NOMO-1 (cell line): ENCODE data around the gene NCAM1.

Experiments
- DNase-seq, 2 experiments: peaks; one replicate each; lab custom pipeline; 2025; ENCODE audit not compliant: unreplicated experiment in 2 of 2; lab: John Stamatoyannopoulos, UW

The NCAM1 gene

GRCh38 chr11:113245216-113245615 lies 284.0 kb downstream of the NCAM1 start:
- peak; percentile 51 to 70 for DNase-seq

- no peak for DNase-seq
Measured at GRCh38 chr11:113247221-113247620, 286.0 kb downstream of the NCAM1 start.

DNA sequence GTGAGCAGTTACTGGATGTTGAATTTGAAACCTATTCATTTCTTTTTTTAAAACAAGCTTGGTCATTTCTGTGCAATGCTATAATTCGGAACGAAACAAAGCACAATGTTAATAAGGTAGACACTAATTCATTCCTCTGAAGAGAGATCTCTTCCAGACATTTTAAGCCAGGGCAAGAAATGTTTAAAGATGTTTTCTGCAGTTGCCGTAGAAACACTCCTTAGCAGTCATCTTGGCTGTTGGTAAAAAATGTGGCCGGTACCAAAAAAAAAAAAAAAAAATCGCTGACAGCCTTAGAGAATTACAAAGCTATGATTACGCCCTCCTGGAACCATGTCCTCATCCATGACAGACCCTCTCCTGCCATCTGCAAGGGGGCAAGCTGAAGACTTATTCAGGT lies 286.7 kb downstream of the NCAM1 start:
- DNase-seq: no peak

DNA sequence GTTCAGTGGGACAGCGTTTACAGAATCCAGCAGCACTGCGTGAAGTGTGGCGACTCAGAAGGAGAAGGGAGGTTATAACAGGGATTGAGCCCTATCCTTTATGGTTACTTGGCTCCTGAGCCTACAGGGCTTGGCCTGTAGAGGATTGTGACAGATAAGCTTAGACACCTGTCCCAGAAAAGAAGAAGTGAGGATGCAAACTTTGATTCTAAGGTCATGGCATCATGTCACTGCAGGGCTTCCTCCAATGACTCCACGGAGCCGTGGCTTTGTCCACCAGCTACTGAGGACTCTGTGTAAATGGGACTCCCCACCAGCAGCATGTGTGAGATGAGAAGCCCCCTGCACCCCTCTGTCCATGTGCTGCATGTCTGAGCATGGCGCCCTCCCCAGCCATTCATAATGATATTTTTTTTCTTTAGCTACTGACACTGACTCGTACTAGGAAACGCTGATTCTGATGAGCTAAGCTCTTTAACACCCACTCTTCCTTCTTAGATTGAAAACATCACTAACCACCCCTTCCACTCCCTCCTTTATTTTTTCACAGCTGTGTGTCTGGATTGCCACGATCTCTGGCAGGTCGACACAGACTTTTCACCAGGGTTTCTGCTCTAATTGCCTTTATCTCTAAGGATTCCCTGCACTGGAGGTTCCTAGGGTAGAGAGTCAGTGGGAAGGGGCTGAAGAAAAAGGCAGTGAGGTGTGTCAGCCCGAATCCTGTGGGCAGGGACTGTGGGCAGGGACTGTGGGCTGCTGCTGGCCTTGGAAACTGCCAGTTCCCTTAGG lies 287.7 kb downstream of the NCAM1 start:
- peak in 1 of 2 experiments; percentile 15 for DNase-seq

GRCh38 chr11:113249491-113249763 lies 288.2 kb downstream of the NCAM1 start:
- peak; percentile 82 to 90 for DNase-seq

DNA sequence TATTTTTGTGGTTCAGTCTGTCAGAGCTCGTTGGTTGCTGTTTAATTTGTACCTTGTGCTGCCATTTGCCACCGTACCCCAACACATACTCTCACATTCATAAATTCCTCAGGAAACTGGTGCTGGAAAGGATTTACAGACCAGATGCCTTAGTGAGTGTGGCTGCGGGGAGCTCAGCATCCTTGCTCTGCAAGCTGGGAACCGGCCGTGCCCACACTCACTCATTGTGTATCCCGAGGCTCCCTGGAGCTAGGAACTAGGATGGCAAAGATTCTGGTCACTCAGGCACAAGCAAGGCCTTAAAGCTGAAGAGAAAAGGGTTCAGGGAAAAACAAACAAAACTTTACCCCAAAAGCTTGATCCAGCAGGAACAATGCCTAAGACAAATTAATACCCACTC lies 288.6 kb downstream of the NCAM1 start:
- DNase-seq: no peak

DNA sequence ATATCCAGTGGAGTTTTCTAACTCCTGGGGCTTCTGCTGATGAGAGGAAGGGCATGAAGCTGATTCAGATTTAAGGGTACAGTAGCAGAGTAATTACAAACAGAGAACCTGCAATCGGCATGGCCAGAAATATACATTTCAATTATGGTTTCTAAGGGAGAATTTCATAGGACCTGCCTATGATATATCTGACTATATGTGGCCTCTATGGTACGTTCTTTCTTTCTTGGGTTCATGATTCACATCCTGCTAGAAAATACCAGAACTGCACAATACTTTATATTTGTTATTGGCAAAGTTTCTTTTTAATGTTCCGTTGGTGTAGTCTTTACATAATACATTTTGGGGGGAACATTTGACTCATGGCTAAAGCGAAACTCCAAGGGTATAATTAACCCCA lies 290.1 kb downstream of the NCAM1 start:
- no peak for DNase-seq

DNA sequence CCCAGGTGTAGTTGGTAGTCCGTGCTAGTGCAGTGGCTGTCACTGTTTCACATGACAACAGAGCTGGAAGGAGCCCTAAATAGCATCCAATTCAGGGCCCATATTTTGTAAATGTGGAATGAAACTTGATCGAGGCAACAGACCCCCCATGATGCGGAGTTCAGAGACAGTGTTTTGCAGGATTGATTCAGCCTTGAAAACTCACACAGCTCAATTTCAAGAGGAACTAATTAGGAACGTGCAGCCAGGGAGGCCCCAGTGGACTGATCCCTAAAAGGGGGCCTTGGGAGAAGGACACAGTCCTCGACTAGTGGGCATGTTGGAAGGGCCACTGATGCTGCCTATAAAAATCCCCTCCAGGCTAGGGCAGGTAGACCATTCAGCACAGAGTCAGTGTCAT lies 292.2 kb downstream of the NCAM1 start:
- DNase-seq: no peak

DNA sequence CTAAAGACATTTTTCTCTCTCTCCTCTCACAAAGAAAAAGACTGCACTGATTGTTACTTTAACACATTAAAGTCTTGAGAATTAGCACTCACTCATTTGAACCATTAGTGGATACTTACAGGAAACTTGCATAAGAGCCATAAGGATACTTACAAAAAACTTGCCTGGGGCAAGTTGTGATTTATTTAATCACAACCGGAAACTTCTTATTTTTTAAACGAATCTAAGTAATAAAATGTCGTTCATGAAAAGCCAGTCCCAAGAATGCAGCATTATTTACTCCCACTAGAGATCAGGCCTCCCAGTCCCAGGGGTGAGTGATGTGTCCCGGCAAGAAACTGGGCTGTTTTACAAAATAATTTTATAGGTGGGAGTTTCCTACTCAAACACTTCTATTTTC lies 293.9 kb downstream of the NCAM1 start:
- no peak for DNase-seq

DNA sequence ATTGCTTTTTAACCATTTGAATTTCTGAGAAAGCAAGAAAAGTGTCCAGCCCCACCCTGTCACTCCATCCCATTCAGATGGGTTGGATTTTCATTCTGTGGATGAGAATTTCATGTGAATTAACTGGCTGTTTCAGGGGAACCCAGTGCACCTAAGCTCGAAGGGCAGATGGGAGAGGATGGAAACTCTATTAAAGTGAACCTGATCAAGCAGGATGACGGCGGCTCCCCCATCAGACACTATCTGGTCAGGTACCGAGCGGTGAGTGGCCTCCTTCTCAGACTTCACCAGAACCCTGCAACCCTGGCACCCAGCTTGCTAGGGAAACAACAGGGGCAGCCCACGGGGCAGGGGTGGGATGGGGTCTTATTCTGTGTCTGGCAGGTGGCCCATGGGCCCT lies 294.5 kb downstream of the NCAM1 start:
- no peak for DNase-seq

DNA sequence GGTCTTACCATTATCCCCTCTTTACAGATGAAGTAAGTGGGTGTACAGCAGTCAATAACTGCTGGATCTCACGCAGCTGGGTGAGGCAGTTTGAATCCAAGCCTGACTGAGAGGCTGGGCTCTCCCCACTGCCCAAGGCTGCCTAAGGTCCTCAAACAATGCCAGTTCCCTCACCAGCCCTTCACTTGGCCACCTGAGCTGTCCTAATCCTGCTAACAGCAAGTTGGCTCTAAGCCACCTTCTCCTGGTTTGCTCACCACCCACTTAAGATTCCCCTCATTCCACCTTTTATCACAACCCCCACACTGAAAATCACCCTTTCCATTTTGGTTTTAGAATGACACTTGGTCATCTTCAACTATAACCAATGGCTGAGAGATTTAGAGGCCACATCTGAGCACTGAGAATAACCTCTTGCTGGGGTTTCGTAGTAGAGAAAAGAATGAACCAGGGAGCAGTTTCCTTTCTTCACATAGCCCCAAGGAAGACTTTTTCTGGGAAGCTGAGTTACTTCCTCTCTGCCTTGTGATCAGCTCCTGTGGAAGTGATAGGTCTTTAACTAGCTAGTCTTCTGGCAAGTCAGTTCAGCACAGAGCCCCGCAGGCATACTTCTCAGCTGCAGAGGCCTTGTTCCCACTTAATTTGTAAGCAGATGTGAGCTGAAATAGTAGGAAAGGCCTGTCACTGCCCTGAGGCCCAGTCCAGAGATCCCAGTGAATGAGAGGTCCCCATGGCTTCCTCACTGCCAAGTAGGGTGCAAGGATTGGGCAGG lies 295.4 kb downstream of the NCAM1 start:
- DNase-seq: no peak

GRCh38 chr11:113260096-113260425 lies 298.8 kb downstream of the NCAM1 start:
- DNase-seq: no peak

DNA sequence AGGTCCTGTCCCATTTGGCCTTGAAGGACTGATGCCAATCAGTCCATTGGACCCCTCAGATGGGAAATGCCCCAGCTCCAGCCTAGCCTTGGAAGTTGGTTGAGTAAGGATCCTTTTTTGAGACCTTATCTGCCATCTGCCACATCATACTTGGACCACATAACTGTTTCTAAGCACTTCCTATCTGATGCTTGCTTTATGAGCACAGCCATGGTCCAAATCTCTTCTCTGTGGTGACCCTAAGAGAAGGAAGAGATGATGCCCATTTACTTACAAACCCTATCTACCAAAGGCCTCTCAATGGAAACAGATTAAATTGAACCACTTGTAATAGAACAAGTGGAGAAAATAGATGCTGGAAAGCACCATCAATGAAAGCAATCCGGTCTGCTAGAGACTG lies 299.3 kb downstream of the NCAM1 start:
- no peak for DNase-seq

DNA sequence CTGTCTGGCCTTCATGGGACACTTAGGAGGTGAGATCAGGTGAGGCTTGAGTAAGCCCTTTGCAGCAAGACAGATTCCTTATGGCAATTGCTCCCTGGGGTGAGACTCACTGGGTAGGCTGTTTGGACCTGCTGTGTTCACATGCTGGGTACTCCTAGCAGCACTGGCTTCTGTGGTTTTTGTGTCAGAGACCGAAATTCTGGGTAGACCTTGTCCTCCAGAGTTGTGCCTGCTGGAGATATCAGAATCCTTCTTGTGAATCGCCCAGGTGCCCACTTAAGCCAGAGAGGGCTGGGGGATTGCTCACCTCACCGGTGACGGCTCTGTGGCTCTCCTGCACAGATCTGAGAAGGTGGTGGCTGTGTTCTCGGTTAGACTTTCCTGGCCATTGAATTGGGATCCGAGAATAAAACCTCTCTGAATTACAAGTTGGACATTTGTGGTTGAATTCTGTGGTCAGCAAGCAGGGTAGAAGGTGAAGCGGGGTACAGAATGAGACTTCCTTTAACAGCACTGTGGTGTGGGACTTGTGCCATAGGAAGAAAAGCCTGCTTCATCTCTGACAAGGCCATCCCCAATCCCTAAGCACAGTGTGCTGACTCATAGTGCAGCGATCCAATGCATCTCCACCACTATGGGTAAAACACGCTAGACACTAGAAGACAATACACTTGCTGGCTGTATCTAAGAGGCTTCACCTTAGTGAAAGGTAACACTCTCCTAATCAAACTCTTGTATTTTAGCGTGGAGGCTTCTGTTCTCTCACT lies 300.7 kb downstream of the NCAM1 start:
- no peak for DNase-seq

DNA sequence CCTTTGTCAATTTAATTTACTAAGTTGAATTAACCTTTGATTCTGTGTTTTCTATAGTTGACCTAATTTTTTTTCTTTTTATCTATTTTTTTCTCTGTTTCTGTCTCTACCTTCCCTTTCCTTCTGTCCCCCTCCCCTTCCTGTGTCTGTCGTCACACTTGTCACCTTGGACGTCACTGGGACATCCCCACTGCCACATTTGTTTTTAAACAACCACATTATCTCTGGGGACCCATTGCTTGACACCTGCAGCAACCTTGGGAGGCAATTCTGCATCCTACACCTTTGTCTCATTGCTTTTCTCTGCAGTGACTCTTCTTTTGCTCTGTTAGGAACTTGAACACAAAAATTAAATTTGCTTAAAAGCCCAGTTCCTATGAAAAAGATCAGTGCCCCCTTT lies 301.4 kb downstream of the NCAM1 start:
- no peak for DNase-seq

DNA sequence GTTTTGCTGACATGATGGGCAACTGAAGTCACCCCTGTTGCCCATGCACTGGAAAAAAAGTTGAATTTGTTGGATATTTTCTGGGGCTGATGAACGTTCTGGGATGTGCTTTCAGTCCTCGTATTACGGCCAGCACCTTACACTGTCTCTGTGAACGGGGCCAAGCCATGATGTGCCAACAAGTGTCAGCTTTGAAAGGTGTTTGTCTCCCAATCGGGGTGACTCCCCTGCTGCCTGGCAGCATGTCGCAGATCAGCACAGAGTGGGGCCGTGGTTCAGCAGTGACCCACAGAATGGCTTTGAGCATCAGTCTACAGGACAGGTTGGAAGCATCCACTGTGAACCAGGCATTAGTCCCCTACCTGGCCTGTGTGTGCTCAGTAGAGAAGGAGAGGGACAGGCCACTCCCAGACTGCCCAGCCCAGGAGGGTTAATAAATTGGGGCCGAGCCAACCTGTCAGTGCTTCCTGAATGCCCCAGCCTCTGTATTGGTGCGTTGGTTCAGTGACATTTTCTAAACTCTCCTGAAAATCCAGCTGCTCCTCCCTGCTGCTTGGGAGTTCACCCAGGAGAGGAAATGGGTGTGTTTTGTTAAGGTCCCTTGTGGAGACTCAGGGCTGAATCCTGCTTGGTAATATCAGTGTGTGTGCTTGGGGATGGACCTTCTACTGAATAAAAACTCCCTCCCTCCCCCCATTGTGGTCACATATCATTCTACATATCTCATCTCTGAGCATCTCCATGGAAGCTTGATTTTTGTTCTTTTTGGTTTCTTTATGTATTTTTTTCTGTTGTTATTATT lies 302.4 kb downstream of the NCAM1 start:
- no peak for DNase-seq

DNA sequence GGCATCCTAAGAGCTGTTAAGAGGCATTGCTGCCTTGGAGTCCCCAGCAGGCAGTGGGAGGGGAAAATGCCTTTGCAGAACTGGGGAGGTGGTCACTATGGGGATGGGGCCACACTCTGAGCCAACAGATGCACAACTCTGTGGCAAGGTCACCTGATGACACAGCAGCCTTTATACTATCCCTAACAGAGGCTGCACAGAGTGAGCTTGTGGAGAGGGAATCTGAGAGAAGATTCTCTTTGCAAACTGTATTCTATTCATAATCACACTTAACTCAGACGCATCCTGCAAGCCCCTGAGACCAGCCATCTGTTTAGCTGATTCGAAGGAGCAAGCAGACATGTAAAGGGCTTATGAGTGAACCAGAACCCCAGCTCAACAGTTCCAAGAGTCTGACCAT lies 304.1 kb downstream of the NCAM1 start:
- no peak for DNase-seq

DNA sequence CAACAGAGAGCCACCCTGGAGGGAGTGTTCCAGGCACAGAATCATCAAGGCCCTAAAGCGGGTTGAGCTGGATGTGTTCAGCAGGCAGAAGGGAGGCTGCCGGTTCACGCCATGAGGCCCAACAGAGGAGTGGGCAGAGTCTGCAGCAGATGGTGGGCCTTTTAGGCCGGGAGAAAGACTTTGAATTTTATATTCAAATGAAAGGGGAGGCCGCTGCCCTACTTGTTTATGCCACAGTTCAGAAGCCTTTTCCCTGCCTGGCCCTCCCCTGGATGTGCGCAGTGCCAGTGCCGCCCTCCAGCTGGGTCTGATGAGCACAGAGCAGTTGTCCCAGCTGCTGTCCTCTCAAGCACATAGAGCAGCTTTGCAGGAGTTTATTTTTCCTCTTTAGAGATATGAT lies 306.3 kb downstream of the NCAM1 start:
- DNase-seq: no peak

DNA sequence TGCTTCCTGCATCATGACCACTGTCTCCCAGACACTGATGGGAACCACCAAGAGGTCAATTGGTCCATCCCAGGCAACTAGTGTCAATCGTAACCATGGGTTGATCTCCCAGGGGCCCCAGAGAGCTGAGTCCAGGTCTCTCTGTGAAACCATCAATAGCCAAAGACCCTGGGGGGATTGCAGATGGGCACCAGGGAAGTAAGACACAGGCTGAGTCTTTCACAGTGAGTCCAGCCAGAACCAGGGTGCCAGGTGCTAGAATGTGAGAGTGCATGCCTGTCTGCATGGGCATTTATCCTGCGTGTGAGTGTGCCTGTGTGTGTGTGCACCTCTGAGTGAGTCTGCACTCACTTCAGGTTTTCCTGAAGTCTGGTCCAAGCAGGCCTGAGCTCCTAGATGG lies 307.9 kb downstream of the NCAM1 start:
- DNase-seq: no peak

GRCh38 chr11:113269636-113270035 lies 308.4 kb downstream of the NCAM1 start:
- no peak for DNase-seq

DNA sequence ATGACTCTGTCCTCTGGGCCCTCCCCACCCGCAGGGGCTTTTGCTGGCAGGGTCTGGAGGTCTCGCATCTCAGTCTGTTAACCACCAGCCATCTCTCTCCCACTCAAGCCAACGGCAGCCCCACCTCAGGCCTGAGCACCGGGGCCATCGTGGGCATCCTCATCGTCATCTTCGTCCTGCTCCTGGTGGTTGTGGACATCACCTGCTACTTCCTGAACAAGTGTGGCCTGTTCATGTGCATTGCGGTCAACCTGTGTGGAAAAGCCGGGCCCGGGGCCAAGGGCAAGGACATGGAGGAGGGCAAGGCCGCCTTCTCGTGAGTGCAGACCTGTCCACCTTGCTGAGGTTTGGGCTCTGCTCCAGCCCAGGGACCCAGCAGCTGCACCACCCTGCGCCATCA lies 308.9 kb downstream of the NCAM1 start:
- no peak for DNase-seq
